GM21576 (cell line): ENCODE results near the gene ENGASE.

Experiments
- ATAC-seq: cut with Tn5 transposase; IDR thresholded peaks from one replicate; pipeline ENCODE4 v1.9.1; 2021; ENCODE audit warnings: mild to moderate bottlenecking, moderate library complexity; ENCODE audit not compliant: unreplicated experiment

Gene ENGASE

DNA sequence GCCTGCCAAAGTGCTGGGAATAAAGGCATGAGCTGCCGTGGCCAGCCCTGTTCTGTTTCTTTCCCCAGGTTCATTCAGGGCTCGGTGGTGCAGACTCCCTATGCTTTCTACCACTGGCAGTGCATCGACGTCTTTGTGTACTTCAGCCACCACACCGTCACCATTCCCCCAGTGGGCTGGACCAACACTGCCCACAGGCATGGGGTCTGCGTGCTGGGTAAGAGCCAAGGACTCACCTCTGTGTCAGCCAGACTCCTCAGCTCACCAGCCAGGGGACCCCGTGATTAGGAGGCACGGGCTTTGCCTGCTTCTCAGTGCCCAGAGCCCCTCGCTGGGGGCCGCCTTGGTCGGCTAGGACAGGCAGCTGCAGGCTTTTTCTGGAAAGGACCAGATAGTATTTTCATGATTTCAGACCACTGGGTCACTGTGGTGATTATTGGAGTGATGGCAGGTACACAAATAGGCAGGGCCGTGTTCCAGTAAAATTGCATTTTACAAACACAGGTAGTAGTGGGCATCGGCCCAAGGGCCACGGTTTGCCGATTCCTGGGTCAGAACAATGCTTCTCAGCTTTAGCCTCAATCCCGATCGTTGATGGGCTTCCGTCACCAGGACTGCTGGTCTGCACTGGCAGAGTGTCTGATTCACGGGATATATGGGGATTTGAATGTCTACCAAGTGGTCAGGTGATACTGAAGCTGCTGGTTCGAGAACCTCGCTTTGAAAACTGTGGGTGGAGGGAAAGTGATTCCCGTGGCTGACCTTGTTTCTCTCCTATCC lies 5.0 kb downstream of the ENGASE start:
- ATAC-seq = no peak

DNA sequence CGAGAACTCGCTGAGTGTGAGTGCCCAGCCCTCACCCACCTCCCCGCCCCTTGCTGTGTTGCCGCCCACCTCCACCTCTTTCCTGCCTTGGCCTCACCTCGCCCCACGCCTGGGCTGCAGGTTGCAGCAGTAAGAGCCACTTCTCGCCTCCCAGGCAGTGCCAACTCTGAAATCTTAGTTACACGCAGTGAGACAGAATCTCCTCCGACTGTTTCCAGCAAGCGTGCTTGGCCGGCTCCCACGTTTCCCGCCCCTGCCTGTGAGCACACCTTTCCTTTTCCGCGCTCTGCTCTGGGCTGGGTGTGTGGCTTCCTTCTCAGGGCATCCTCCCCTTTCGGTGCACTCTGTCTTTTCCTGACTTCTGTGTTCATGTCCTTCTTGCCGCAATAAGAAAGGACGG lies 5.7 kb downstream of the ENGASE start:
- no peak for ATAC-seq

DNA sequence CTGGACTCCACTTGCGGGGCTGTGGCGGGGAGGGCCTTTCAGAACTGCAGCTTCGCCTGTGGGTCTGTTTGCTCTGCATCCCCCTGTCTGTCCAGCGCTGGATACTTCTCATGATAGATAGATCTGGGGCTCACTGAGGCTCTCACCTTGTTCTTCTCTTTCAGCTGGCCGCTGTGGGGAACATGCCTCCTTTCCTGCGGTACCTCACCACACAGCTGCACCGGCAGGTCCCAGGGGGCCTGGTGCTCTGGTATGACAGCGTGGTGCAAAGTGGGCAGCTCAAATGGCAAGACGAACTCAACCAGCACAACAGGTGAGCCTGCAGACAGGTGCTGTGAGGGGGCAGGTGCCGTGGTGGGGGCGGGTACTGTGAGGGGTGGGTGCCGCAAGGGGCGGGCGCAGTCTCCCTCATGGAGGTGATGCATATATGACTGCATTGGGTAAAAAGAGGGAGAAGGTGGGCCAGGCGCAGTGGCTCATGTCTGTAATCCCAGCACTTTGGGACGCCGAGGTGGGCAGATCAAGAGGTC lies 6.2 kb downstream of the ENGASE start:
- no peak for ATAC-seq

DNA sequence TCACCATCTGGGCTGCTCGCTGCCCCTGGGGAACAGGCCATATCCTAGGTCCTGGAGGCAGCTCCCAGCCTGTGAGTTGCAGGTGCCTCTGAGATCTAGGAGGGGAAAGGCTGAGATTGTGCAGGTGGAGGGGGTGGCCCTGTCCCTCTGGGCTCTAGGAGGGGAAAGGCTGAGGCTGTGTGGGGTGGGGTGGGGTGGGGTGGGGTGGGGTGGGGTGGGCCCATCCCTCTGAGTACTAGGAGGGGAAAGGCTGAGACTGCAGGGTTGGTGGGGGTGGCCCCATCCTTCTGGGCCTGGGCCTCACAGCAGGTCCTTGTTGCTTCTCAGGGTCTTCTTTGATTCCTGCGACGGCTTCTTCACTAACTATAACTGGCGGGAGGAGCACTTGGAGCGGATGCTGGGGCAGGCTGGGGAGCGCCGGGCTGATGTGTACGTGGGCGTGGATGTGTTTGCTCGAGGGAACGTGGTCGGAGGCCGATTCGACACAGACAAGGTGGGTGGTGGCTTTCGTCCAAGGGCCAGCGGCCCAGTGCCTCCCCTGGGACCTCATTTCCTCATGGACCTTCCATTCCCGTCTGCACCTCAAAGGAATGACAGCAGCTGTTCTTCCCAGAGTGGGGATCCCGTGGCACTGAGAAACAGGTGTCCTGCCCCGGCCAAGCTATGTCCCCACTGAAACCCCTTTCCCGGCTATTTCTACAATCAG lies 7.1 kb downstream of the ENGASE start:
- ATAC-seq = no peak

DNA sequence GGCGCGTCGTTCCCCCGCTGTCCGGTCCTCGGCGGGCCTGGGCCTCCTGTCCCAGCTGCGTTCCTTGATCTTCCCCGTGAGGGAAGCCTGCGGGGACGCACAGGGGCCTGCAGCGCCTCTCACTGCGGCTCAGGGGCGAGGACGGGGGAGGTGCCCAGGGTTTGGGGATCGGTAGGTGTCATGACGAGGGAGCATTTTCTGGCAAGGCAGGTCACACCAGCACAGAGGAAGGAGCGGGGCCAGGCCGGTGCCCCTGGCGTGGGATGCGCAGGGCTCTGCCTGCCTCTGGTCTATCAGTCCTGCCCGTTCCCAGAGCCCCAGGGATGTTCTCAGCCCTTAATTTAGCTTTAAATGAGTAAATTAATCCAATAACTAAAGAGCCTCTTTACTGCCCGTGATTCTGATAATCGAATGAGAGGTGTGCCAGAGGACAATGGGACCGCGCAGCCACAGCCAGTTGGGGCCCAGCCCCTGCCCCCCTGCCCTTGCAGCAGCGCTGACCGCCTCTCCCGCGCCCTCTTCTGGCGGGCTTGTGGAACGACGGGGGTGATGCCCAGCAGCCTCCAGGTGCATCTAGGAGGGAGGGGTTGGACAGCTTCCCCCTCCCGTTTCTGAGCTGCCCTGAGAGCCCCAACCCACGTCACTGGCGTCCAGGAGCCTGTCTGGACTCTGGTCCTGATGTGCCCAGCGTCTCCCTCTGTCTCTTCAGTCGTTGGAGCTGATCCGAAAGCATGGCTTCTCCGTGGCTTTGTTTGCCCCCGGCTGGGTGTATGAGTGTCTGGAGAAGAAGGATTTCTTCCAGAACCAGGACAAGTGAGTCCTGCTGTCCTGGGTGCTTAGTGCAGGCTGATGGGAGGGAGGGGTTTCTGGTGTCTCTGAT lies 7.9 kb downstream of the ENGASE start:
- ATAC-seq = no peak

DNA sequence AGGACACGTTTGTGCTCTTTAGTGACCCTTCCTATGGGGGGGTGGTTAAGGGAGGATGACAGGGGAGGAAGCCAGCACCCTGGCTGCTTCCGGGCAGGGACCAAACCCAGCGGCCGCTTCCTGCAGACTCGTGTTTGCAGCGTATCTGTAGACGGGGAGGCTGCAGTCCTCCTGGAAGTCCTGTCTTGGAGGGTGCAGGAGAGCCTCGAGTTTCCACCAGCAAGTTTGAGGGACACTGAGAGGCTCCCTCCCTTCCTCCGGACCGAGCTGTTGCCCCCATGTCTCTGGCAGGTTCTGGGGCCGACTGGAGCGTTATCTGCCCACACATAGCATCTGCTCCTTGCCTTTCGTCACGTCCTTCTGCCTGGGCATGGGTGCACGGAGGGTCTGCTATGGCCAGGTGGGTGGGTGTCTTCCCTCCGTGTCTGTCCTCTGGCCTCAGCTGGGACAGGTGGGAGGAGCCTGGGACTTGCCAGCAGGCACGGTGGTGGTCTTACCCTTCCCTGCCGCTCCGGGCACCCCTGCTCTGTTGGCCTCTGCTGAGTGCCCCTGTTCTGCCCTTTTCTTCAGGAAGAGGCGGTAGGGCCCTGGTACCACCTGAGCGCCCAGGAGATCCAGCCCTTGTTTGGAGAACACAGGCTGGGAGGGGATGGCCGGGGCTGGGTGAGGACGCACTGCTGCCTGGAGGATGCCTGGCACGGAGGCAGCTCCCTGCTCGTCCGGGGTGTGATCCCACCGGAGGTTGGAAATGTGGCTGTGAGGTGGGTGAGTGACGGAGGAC lies 8.8 kb downstream of the ENGASE start:
- no peak for ATAC-seq

DNA sequence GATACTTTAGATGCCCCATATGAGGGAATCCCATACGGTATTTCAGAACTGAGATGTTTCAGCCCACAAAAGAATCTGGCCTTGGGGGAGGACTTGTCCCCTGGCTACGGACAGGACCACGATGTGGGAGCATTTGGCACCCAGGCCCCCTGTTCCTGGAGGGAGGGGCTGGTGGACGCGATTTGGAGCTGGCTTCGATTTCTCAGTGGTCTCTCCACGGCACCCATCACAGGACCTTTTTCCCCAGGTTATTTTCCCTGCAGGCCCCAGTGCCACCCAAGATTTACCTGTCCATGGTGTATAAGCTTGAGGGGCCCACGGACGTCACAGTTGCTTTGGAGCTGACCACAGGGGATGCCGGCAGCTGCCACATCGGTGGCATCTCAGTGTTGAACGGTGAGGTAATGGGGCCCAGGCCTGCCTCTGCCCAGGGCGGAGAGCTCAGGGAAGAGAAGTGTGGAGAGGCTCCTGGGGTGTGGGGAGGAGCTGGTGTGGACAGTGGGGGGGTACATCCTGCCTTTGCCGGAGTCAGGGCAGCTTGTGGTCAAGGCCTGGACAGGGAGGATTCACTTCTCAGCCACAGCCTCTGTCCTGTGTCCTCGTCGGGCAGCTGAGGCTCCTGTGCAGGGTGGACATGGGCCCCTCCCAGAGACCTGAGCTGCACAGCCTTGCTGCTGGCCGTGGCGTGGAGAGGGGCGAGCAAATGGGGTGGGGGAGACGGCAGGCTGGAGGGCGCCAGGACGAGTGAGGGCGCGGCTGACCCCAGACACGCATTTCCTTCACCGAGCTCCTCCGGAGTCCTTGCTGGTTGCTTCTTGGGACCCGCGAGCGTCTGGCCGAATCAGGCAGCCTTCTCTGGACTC lies 9.9 kb downstream of the ENGASE start:
- ATAC-seq = no peak

DNA sequence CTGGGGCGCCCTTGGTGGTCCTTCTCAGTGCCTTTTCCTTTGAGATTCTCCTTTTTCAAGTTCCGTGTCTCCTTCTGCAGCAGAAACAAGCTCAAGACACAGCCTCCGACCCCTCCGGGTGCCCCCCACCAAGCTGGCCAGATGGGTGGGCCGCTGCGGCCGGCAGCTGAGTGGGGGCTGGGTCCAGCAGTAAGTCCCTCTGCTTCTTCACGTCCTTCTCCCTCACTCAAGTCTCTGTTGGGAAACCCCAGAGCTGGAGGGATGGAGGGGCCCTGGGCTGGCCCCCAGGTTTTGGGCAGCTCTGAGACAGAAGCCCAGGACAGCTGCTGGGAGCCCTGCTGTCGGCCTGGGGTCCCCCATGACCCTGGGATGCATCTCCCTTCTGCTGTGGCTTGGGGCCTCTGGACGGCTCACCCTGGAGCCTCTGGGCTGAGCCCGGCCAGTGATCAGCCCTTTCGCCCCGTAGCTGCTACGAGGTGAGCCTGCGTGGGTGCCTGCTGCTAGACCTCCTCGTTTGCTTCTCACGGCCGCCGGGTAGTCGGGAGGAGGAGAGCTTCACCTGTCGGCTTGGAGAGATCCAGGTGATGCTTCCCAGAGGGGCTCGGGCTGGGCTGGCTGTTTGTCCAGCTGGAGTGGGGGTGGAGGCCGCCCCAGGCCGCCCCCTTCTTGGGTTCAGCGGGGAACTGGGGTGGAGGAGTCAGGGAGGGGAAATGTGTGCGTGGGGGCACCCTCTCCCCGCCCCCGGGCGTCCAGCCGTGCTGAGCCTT lies 10.7 kb downstream of the ENGASE start:
- no peak for ATAC-seq

DNA sequence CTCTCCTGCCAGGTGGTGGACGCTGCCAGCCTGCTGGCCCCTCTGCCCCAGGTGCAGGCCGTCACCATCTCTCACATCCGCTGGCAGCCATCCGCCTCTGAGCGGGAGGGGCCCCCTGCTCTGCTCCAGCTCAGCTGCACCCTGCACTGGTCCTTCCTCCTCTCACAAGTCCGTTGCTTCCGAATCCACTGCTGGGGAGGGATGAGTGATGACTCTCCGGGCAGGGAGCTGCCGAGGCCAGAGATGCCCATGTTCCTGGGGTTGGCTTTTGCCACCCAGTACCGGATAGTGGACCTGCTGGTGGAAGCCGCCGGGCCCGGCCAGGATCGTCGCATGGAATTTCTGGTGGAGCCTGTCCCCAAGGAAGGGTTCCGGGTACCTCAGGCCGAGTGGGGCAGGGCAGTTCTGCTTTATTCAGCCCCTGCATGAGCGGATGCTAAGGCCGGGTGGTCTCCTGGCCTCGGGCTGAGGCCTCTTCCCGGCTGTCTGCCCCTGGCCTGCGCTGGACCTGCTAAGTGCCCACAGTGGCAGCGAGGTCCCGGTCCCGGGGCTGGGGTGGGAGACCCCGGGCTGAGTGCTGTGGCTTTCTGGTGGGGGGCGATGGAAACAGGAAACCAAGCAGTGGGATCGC lies 11.4 kb downstream of the ENGASE start:
- ATAC-seq = no peak

DNA sequence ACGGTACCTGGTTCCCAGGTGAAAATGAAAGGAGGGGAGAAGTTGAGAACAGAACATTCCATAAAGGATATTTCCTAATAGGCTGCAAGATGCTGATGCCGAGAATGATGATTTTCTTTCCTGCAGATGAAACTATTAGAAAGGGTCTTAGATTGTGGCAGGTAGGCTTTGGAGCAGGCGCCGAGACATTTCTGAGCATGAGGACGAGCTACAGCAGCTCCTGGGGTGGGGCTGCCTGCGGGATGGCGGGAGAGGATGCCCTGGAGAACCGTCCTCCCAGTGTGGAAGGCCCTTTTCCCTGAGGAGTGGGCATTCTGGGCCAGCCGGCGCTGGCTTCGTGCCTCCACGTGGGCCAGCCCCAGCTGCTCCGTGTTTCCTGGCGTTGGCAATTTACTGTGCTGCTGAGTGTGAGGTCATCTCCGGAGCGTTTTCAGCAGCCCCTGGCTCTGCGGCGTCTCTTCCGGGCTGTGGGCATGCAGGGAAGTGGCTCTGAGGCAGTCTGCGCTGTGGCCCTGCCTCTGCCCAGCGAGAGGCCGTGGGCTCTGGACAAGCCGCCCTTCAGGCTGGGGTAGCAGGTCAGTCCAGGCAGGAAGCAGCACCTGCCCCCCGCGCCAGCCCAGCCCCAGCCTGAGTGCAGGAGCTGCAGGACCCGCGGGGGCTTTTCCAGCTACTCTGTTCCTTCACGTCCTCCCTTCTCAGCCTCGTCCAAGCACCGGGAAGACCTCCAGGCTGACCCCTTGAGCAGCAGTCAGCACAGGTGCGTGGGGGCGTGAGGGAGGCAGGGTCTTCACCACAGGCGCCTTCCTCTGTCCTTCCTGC lies 12.2 kb downstream of the ENGASE start:
- no peak for ATAC-seq

DNA sequence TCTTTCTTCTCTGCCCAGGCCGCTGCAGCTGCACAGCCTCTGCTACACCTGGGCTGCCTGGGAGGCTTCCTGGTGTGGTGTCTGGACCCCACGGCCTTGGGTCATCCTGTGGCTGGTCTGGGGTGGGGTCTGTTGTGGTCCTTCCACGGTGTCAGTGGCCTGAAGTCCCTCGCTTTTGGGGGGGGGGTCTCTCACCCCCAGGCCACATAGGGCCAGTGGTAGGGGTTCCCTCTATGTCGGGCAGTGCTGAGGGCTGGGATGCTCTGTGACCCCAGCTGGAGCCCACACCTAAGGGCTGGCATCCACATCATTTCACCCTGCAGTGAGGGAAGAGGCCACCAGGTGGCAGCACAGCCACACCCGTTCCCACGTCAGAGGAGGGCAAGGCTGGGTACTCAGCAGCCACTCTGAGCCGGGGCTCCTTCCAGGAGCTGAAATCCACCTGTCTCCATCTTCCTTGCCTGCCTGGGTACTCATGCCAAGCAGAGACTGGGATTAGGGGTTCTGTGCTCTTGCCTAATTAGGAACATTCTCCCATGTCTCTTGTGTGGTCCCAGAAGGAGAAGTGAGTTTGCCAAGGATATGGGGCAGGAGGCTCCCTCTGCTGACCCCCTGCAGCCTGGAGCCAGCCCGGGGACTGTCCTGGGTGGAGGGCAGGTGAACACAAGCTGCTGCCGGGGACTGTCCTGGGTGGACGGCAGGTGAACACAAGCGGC lies 13.0 kb downstream of the ENGASE start:
- no peak for ATAC-seq

DNA sequence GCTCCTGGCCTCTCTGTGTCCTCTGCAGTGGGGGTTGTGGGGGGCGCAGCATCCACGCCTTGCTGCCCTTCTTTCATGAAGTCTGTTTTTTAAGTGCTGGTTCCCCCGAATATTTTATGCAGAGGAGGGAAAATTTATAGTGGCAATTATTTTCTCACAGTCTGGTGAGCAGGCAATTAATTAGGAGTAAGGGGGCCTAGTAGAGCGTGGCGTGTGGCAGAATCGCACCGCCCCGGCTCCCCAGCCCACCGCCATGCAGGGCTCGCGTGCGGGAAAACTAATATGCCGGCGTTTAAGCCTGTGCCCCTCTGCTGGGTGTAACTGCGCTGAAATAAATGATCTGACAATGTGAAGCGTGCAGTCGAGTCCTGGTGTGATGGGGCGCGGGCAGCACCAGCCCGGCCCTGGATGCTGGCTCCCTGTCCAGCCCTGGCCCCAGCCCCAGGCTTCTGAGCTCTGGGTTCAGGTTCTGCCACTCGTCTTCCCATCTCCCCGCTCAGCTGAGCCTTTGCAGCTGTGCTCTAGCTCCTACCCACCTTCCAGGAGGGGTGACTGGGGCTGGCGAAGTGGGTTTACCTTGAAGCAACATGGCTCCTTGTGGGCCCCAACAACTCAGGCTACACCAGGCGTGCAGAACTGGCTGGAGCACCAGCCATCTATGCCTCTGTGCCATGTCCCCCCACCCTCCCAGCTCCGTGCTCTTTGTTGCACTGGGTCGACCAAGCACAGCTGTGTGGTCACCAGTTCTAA lies 13.8 kb downstream of the ENGASE start:
- ATAC-seq = no peak

DNA sequence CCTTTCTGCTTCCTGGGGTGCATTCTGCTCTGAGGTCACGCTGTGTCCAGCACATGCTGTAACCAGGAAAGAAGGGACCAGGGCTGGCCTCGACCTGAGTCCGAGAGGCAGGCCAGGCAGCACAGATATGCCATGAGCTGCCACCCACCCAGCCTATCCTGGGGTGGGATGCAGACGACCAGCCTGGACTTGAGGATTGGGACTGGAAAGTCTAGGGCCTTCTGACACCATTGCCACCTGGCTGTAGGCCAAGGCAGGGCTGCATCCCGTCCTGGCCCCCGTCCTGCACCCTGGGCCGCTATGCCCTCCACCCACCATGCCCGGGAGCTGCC lies 14.3 kb downstream of the ENGASE start:
- ATAC-seq = no peak

DNA sequence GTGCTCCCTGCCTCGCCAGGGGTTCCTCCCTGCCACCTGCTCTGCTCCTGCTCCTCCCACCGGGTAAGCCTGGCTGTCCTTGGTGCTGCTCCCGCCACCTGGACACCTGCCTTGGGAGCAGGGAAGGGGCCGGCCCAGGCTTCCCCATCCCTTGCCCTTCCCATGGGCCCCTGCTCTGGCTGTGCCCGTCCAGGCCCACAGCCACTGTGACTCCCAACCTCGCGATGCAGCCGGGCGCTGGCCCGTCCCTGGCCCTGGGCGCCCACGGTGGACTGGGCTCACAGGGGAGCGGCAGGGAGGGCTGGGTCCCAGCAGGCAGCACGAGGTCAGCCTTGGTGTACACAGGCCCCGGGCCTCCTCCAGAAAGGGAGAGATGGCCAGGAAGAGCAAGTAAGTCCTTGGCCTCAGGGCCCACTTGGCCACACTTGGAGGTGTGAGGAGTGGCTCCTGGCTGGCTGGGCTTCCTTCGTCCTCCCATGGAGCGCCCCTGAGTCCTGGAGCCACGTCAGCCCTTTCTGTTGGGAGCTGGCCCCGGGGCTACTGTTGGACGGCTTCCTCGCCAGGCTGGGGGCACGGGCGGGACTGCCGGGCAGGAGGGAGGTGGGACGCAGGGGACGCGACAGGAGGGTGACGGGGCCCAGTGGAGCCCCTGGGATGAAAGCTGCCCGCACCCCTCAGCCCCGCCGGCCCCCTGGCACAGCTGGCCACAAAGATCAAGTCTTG lies 15.3 kb downstream of the ENGASE start:
- ATAC-seq = no peak

DNA sequence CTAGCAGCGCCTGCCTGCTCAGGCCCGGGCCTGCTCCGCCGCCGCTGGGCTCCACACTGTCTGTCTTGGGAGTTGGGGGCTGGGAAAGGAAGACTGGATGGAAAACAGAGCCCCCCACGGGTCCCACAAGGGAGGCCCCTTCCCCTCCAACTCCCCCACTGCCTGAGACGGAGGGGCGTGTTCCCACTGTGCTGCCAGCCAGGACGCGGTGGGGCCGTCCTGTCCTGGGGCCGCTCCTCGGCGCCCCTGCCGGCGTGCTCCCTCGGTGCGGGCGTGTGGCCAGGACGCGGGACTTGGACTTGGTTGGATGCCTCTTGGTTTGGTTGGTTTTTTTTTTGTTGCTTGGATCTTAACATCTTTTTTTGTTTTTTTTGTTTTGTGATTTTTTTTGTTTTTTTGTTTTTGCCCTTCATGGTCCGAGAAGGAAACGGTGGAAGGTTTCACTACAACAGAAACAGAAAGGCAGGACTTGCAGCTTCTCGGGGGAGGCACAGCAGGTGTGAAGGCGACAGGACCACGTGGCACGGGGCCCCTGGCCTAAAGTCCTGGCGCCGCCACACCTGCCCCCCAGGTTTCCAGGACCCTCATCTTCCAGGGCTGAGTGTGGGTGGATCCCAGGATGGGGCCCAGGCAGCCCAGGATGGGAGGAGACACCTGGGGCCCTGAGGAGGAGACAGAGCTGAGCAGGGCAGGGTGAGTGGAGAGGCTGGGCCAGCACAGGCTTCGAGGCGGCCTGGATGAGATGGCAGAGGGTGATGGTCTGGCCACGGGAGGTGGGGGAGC lies 16.0 kb downstream of the ENGASE start:
- no peak for ATAC-seq
